Ishikawa (cell line): ENCODE measurements around the gene ZC3H12D.

Experiments used
- CEBPB ChIP-seq: IDR thresholded peaks from 2 replicates; pipeline ENCODE4 v1.6.1; 2012
- CREB1 ChIP-seq: IDR thresholded peaks from 2 replicates; pipeline ENCODE4 v1.6.1; 2012; ENCODE audit warnings: low read depth
- EGR1 ChIP-seq: IDR thresholded peaks from 2 replicates; pipeline ENCODE4 v1.6.1; 2012
- EP300 ChIP-seq: IDR thresholded peaks from 2 replicates; pipeline ENCODE4 v1.6.1; 2012; ENCODE audit warnings: borderline replicate concordance
- FOXM1 ChIP-seq: IDR thresholded peaks from 2 replicates; pipeline ENCODE4 v1.6.1; 2012; ENCODE audit warnings: low read depth, borderline replicate concordance
- NFIC ChIP-seq: IDR thresholded peaks from 2 replicates; pipeline ENCODE4 v1.6.1; 2012
- RAD21 ChIP-seq: IDR thresholded peaks from 2 replicates; pipeline ENCODE4 v1.6.1; 2012; ENCODE audit warnings: low read depth
- TAF1 ChIP-seq: IDR thresholded peaks from 2 replicates; pipeline ENCODE4 v1.6.1; 2012; ENCODE audit warnings: low read depth, mild to moderate bottlenecking
- TCF12 ChIP-seq: IDR thresholded peaks from 2 replicates; pipeline ENCODE4 v1.6.1; 2012; ENCODE audit warnings: low read depth
- TEAD4 ChIP-seq: IDR thresholded peaks from 2 replicates; pipeline ENCODE4 v1.6.1; 2012
- YY1 ChIP-seq: IDR thresholded peaks from 2 replicates; pipeline ENCODE4 v1.6.1; 2012; ENCODE audit warnings: low read depth
- ZBTB7A ChIP-seq: IDR thresholded peaks from 2 replicates; pipeline ENCODE4 v1.6.1; 2012; ENCODE audit warnings: low read depth
- TF ChIP-seq, protein P1 (sequence below): IDR thresholded peaks from 2 replicates; pipeline ENCODE4 v1.6.1; 2012
- TF ChIP-seq, protein P2 (sequence below): IDR thresholded peaks from 2 replicates; pipeline ENCODE4 v1.6.1; 2012
- TF ChIP-seq, protein P3 (sequence below): IDR thresholded peaks from 2 replicates; pipeline ENCODE4 v1.6.1; 2012; ENCODE audit warnings: low read depth, mild to moderate bottlenecking

Gene ZC3H12D

DNA sequence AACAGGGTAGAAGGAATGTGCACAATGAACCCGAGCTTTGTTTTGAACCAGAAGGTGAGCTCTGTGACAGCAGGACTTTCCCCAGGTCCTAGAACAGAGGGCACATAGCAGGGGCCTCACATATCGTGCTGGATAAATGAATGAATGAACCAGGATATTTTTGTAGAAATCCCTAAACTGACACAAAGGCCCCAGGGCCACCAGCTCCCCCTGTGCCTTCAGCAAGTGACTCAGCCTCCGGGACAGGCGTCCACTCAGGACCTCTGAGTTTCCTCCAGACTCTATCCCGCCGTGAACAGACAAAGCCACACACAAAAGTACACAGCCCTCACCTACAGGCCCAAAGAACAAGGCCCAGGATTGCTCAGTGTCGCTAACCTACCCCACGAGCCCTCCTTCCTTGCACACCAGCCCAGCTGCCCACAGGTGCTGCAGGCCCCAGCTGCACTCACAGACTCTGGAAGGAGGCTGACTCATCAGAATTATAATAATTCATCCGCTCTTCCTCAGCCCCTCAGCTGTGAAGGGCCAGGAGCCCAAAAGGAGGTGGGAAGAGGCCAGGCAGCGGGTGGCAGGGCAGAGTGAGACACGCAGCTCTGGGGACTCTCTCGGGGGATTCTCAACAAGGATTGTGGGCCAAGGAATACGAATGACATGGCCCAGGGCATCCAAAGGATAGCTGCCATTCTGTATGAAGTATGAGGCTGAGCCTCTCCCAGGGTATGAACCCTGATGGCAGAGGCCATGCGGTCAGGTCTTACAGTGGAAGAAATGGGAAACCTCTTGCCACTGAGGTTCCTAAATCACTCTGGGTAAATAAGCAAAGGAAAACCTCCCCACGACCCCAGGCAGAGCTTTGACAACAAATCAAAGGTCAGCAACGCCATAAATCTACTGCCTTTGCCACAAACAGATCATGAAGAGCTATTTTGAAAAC is 43.8 kb downstream of the ZC3H12D start:
- TF ChIP-seq FOXM1 = no peak
- no peak for TF ChIP-seq CEBPB
- no peak for TF ChIP-seq TAF1
- no peak for TF ChIP-seq RAD21
- TF ChIP-seq TCF12 = no peak
- TF ChIP-seq, protein P1, sequence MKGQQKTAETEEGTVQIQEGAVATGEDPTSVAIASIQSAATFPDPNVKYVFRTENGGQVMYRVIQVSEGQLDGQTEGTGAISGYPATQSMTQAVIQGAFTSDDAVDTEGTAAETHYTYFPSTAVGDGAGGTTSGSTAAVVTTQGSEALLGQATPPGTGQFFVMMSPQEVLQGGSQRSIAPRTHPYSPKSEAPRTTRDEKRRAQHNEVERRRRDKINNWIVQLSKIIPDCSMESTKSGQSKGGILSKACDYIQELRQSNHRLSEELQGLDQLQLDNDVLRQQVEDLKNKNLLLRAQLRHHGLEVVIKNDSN = no peak
- no peak for TF ChIP-seq TEAD4
- no peak for TF ChIP-seq EGR1
- TF ChIP-seq ZBTB7A = no peak
- TF ChIP-seq YY1 = no peak
- TF ChIP-seq NFIC = no peak
- no peak for TF ChIP-seq CREB1

DNA sequence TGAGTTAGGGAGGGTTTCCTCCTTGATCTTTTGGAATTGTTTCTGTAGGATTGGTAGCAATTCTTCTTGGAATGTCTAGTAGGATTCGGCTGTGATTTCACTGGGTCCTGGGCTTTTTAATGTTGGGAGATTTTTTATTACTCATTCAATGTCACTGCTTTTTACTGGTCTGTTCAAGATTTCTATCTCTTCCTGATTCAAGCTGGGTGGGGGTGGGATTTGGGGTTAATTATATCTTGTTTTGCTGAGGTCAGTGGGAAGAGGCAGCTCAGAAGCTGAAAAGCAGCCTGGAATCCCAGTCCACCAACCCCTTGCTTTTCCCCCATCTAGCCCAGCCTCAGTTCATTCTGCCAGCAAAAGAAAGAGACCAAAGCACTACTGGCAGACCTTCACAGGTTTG is 45.2 kb downstream of the ZC3H12D start:
- TF ChIP-seq ZBTB7A = no peak
- TF ChIP-seq, protein P2, sequence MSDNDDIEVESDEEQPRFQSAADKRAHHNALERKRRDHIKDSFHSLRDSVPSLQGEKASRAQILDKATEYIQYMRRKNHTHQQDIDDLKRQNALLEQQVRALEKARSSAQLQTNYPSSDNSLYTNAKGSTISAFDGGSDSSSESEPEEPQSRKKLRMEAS = no peak
- no peak for TF ChIP-seq EGR1
- no peak for TF ChIP-seq CEBPB
- no peak for TF ChIP-seq CREB1
- no peak for TF ChIP-seq YY1
- no peak for TF ChIP-seq TEAD4
- TF ChIP-seq, protein P1 = no peak
- TF ChIP-seq FOXM1 = no peak
- TF ChIP-seq, protein P3, sequence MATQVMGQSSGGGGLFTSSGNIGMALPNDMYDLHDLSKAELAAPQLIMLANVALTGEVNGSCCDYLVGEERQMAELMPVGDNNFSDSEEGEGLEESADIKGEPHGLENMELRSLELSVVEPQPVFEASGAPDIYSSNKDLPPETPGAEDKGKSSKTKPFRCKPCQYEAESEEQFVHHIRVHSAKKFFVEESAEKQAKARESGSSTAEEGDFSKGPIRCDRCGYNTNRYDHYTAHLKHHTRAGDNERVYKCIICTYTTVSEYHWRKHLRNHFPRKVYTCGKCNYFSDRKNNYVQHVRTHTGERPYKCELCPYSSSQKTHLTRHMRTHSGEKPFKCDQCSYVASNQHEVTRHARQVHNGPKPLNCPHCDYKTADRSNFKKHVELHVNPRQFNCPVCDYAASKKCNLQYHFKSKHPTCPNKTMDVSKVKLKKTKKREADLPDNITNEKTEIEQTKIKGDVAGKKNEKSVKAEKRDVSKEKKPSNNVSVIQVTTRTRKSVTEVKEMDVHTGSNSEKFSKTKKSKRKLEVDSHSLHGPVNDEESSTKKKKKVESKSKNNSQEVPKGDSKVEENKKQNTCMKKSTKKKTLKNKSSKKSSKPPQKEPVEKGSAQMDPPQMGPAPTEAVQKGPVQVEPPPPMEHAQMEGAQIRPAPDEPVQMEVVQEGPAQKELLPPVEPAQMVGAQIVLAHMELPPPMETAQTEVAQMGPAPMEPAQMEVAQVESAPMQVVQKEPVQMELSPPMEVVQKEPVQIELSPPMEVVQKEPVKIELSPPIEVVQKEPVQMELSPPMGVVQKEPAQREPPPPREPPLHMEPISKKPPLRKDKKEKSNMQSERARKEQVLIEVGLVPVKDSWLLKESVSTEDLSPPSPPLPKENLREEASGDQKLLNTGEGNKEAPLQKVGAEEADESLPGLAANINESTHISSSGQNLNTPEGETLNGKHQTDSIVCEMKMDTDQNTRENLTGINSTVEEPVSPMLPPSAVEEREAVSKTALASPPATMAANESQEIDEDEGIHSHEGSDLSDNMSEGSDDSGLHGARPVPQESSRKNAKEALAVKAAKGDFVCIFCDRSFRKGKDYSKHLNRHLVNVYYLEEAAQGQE = no peak
- TF ChIP-seq EP300 = no peak
- TF ChIP-seq NFIC = no peak
- TF ChIP-seq TCF12 = no peak
- no peak for TF ChIP-seq RAD21

DNA sequence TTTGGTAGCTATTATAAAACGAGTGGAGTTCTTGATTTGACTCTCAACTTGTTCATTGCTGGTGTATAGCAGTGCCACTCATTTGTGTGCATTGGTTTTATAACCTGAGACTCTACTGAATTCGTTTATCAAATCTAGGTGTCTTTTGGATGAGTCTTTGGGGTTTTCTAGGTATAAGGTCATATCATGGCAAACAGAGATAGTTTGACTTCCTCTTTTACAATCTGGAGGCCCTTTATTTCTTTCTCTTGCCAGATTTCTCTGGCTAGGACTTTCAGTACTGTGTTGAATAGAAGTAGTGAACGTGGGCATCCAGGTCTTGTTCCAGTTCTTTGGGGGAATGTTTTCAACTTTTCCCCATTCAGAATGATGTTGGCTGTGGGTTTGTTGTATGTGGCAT is 46.0 kb downstream of the ZC3H12D start:
- TF ChIP-seq YY1 (no peak), ZBTB7A (no peak), EGR1 (no peak), TCF12 (no peak), CREB1 (no peak), NFIC (no peak)
- TF ChIP-seq, protein P1 = no peak

DNA sequence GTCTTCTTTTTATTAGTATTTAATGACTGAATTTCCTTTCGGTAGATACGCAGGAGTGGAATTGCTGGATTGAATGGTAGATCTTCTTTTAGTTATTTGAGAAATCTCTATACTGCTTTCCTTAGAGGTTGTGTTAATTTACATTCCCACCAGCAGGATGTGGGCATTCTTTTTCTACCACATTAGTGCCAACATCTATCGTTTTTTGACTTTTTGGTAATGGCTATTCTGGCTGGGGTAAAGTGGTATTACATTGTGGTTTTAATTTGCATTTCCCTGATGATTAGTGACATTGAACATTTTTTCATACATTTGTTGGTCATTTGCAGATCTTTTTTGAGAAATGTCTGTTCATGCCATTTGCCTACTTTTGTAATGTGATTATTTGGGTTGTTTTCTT is 47.6 kb downstream of the ZC3H12D start:
- no peak for TF ChIP-seq TEAD4
- TF ChIP-seq, protein P2 = no peak

DNA sequence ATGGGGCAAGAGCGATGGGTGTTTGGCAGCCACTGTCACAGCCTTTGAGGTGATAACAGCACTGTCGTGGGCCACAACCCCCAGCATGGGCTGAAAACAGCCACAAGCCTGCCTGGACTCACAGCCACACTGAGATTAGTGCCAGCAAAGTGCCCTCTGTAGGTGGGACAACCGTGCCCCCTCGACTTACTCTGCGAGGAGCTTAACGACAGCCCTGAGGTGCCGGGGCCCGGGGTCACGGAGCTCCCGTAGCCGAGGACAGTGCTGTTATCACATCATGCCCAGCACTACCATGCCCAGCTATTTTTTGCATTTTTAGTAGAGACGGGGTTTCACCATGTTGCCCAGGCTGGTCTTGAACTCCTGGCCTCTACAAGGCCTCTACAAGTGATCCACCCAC is 48.2 kb downstream of the ZC3H12D start:
- TF ChIP-seq, protein P1 = no peak
- no peak for TF ChIP-seq EP300
- TF ChIP-seq TCF12 = no peak
- no peak for TF ChIP-seq CEBPB
- TF ChIP-seq YY1 = no peak
- TF ChIP-seq EGR1 = no peak
- TF ChIP-seq ZBTB7A = no peak
- TF ChIP-seq, protein P3 = no peak
- TF ChIP-seq RAD21 = no peak
- no peak for TF ChIP-seq NFIC
- TF ChIP-seq TAF1 = no peak
- no peak for TF ChIP-seq TEAD4
- TF ChIP-seq, protein P2 = no peak
